WI38 (cell line): ENCODE measurements around the gene GPR173.

Experiments used
- H3K4me3 ChIP-seq: 2 replicates; pipeline ENCODE4 v1.5.1; 2011; ENCODE audit warnings: low read depth, mild to moderate bottlenecking, control low read depth, low read length
- CTCF ChIP-seq: IDR thresholded peaks from 2 replicates; pipeline ENCODE4 v1.5.1; 2012; ENCODE audit warnings: low read depth, mild to moderate bottlenecking, control low read depth, low read length

Gene GPR173

GRCh38 chrX:53091354-53091753 lies 42.8 kb downstream of the GPR173 start:
- no peak for TF ChIP-seq CTCF
- no peak overlapping the region for H3K4me3 ChIP-seq

- H3K4me3 ChIP-seq: peak overlapping the region; percentile 58
- TF ChIP-seq CTCF: peak; percentile 37
Observed at GRCh38 chrX:53093177-53093655, 44.6 kb downstream of the GPR173 start.

- no peak for TF ChIP-seq CTCF
- peak within 1 kb of the TSS; percentile 71 for H3K4me3 ChIP-seq
Observed at GRCh38 chrX:53093748-53094581, 45.4 kb downstream of the GPR173 start, which contains the start of gene KANTR. KANTR (plus strand) TSS chrX:53094142; CDS start chrX:53124273, 30,131 bp downstream.

GRCh38 chrX:53094582-53094905 lies 46.0 kb downstream of the GPR173 start:
- no peak for TF ChIP-seq CTCF
- H3K4me3 ChIP-seq: peak overlapping the region; percentile 71

GRCh38 chrX:53095796-53096195 lies 47.2 kb downstream of the GPR173 start:
- no peak for TF ChIP-seq CTCF
- no peak overlapping the region for H3K4me3 ChIP-seq

- H3K4me3 ChIP-seq: no peak overlapping the region
- no peak for TF ChIP-seq CTCF
Observed at GRCh38 chrX:53114864-53115549, 66.4 kb downstream of the GPR173 start.

- H3K4me3 ChIP-seq: no peak overlapping the region
- no peak for TF ChIP-seq CTCF
Observed at GRCh38 chrX:53115550-53115874, 66.9 kb downstream of the GPR173 start.
